GM23248 (cell line): Measurements from ENCODE around the gene LIN28B. TPM values are rescaled to one million over a fixed set of nuclear protein-coding genes. Genes with fewer than 3 reads are reported as not detected.
"Not testable (repeated sequence)": the region's sequence is repeated elsewhere in the genome, so short reads cannot be mapped to it uniquely, and the experiment has no call there.

Experiments
- DNase-seq: peaks from one replicate; pipeline ENCODE4 v3.0.0-alpha.2; 2015
- H2AFZ ChIP-seq: fragments of 200-600 bp; sonication (generic); 2 replicates; pipeline ENCODE4 v1.6.1; 2016; ENCODE audit warnings: antibody characterized with exemption
- H3F3A ChIP-seq: fragments of 200-600 bp; sonication (generic); 2 replicates; pipeline ENCODE4 v1.6.1; 2016; ENCODE audit warnings: mild to moderate bottlenecking, antibody characterized with exemption, mixed run types; ENCODE audit not compliant: insufficient read depth
- H3K27ac ChIP-seq: fragments of 200-600 bp; sonication (generic); 2 replicates; pipeline ENCODE4 v1.5.1; 2016; ENCODE audit warnings: mild to moderate bottlenecking
- H3K27me3 ChIP-seq: fragments of 200-600 bp; sonication (generic); replicated peaks from 2 replicates; pipeline ENCODE4 v1.6.1; 2016; ENCODE audit warnings: mild to moderate bottlenecking; ENCODE audit not compliant: insufficient read depth
- H3K36me3 ChIP-seq: fragments of 200-600 bp; sonication (generic); 2 replicates; pipeline ENCODE4 v1.6.1; 2016; ENCODE audit warnings: low read depth, mild to moderate bottlenecking
- H3K4me1 ChIP-seq: fragments of 200-600 bp; sonication (generic); 2 replicates; pipeline ENCODE4 v1.6.1; 2016; ENCODE audit warnings: mild to moderate bottlenecking; ENCODE audit not compliant: insufficient read depth
- H3K4me2 ChIP-seq: fragments of 200-600 bp; sonication (generic); one replicate; pipeline ENCODE4 v1.6.1; 2016; ENCODE audit warnings: mild to moderate bottlenecking; ENCODE audit not compliant: unreplicated experiment
- H3K4me3 ChIP-seq: fragments of 200-600 bp; sonication (generic); 2 replicates; pipeline ENCODE4 v1.5.1; 2016; ENCODE audit warnings: mild to moderate bottlenecking
- H3K79me2 ChIP-seq: fragments of 200-600 bp; sonication (generic); 2 replicates; pipeline ENCODE4 v1.6.1; 2016; ENCODE audit warnings: mild to moderate bottlenecking; ENCODE audit not compliant: insufficient read depth
- H3K9ac ChIP-seq: fragments of 200-600 bp; sonication (generic); 2 replicates; pipeline ENCODE4 v1.6.1; 2016; ENCODE audit warnings: mild to moderate bottlenecking
- H3K9me2 ChIP-seq: fragments of 200-600 bp; sonication (generic); 2 replicates; pipeline ENCODE4 v1.6.1; 2016; ENCODE audit warnings: mixed run types, mild to moderate bottlenecking, moderate library complexity; ENCODE audit not compliant: insufficient read depth
- H3K9me3 ChIP-seq: fragments of 200-600 bp; sonication (generic); one replicate; pipeline ENCODE4 v1.6.1; 2017; ENCODE audit warnings: low read depth
- H4K20me1 ChIP-seq: fragments of 200-600 bp; sonication (generic); 2 replicates; pipeline ENCODE4 v1.6.0; 2016; ENCODE audit not compliant: insufficient read depth
- EZH2 ChIP-seq: fragments of 200-600 bp; sonication (generic); IDR thresholded peaks from 2 replicates; pipeline ENCODE4 v1.6.1; 2018; ENCODE audit warnings: antibody characterized with exemption, mild to moderate bottlenecking; ENCODE audit not compliant: insufficient read depth, poor library complexity, severe bottlenecking
- EZH2phosphoT487 ChIP-seq: fragments of 200-600 bp; sonication (generic); IDR thresholded peaks from 2 replicates; pipeline ENCODE4 v1.6.1; 2018; ENCODE audit warnings: antibody characterized with exemption, moderate library complexity, mild to moderate bottlenecking, low read depth; ENCODE audit not compliant: insufficient read depth
- WGBS, 2 experiments: methylation state at CpG; one replicate each; pipeline ENCODE4 v1.1.6; 2015 to 2017; ENCODE audit warnings: low lambda C conversion rate in 2 of 2, low coverage in 1 of 2; ENCODE audit errors: missing lambda C conversion rate in 2 of 2; 5-methylcytosine and 5-hydroxymethylcytosine counted together
- in situ Hi-C: fragments of 300-500 bp; cut with MboI; formaldehyde crosslinking; loops from 2 replicates; pipeline ENCODE4 v1.15.0; 2020
- polyA plus RNA-seq: library from polyadenylated mRNA; unstranded; fragments of >200 nt; fragmentation: Nextera tagmentation; extraction: Ambion mirVana; gene quantifications from 2 replicates; pipeline ENCODE4 v1.2.1, GENCODE V29; 2016
- total RNA-seq: library from RNA; depleted of rRNA; stranded (reverse); fragments of >200 nt; shearing (Covaris generic); gene quantifications from 2 replicates; pipeline ENCODE4 v1.2.3, GENCODE V29; 2014

Gene LIN28B
- total and polyA plus RNA-seq, 2 experiments from 2014 or later = not detected

DNA sequence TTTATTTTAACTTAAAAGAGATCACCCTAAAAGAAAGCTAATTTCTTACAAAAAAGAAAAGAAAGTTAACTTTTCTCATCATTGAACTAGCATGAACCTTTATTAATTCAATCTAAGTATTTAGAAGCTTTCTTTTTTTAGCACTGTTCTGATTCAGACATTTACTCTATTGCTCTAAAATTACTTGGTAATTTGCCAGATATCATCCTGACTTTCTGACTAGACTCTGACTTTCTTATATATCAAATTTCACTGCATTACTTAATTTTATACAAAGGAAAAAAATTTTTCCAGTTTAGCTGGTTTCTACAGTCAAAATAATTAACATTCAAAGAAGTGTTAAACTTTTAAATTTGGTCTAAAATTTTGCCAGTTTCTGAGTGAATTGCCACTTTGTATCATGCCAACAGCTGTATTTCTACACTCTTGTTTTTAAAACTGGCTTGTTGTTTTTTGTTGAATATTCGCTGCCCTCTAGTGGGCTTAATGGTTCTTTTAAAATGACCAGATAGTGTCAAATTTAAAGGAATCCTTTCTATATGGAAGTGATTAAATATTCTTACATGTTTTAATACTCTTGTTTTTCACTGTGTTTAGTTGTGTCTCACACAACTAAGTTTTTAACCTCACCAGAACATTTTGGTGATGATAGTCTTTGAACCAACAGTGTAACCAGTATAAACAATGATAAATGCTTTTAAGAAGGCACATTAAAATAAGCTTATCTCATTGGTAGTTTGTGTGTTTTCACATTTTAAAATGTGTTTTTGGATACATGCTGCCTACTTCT, 120.9 kb downstream of the LIN28B start:
- DNase-seq = peak; percentile 78
- H3K4me2 ChIP-seq = no peak overlapping the region

DNA sequence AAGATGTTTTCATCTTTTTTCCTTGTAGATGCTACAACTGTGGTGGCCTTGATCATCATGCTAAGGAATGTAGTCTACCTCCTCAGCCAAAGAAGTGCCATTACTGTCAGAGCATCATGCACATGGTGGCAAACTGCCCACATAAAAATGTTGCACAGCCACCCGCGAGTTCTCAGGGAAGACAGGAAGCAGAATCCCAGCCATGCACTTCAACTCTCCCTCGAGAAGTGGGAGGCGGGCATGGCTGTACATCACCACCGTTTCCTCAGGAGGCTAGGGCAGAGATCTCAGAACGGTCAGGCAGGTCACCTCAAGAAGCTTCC, 121.4 kb downstream of the LIN28B start:
- no peak overlapping the region for H3K9ac ChIP-seq
- no peaks in the 10 kb centered on the region for H4K20me1 ChIP-seq
- H3K79me2 ChIP-seq = no peaks in the 10 kb centered on the region
- in situ Hi-C loops = no loop called here
- no peaks in the 10 kb centered on the region for H3K9me2 ChIP-seq
- no peak overlapping the region for H3K4me3 ChIP-seq
- H2AFZ ChIP-seq = peak overlapping the region; percentile 51; the same call in 1 of the 2 replicates
- 47 to 51% methylated on average over 6 of the region's 6 CpGs for WGBS, 2 experiments
- H3K27me3 ChIP-seq = no peaks in the 10 kb centered on the region
- TF ChIP-seq EZH2 = no peak
- TF ChIP-seq EZH2phosphoT487 = no peak
- peak; percentile 2 for DNase-seq
- no peak overlapping the region for H3K27ac ChIP-seq
- peaks cover 9% of the 10 kb centered on the region for H3K4me1 ChIP-seq
- H3K36me3 ChIP-seq = no peaks in the 10 kb centered on the region
- H3K4me2 ChIP-seq = no peak overlapping the region
- H3K9me3 ChIP-seq = no peaks in the 10 kb centered on the region
- no peaks in the 10 kb centered on the region for H3F3A ChIP-seq

More for the DNA sequence above, 120.9 kb downstream of the LIN28B start:
- no peaks in the 10 kb centered on the region for H3K9me3 ChIP-seq
- in situ Hi-C loops = no loop called here
- H3K9me2 ChIP-seq = no peaks in the 10 kb centered on the region
- H3F3A ChIP-seq = no peaks in the 10 kb centered on the region
- no peak overlapping the region for H3K27ac ChIP-seq
- H4K20me1 ChIP-seq = no peaks in the 10 kb centered on the region
- H3K27me3 ChIP-seq = no peaks in the 10 kb centered on the region
- H3K36me3 ChIP-seq = no peaks in the 10 kb centered on the region
- peak overlapping the region; percentile 4; the same call in 1 of the 2 replicates for H3K4me3 ChIP-seq
- no peak overlapping the region for H3K9ac ChIP-seq
- 0% methylated on average over 1 of the region's 1 CpG for WGBS, 2 experiments
- H2AFZ ChIP-seq = peak overlapping the region; percentile 51
- H3K79me2 ChIP-seq = no peaks in the 10 kb centered on the region
- H3K4me1 ChIP-seq = peaks cover 11% of the 10 kb centered on the region
- no peak for TF ChIP-seq EZH2
- TF ChIP-seq EZH2phosphoT487 = no peak

- Histone ChIP-seq H3K9ac (no peak overlapping the region), H2AFZ (no peak overlapping the region), H3F3A (no peaks in the 10 kb centered on the region), H3K4me1 (peaks cover 9% of the 10 kb centered on the region), H3K4me3 (no peak overlapping the region), H3K36me3 (no peaks in the 10 kb centered on the region), H3K27me3 (no peaks in the 10 kb centered on the region), H3K4me2 (no peak overlapping the region), H4K20me1 (no peaks in the 10 kb centered on the region), H3K9me3 (no peaks in the 10 kb centered on the region), H3K27ac (no peak overlapping the region), H3K9me2 (no peaks in the 10 kb centered on the region), H3K79me2 (no peaks in the 10 kb centered on the region)
- WGBS, 2 experiments = 67 to 71% methylated on average over 6 of the region's 6 CpGs
- no peak for TF ChIP-seq EZH2
- no peak for TF ChIP-seq EZH2phosphoT487
- no peak for DNase-seq
- in situ Hi-C loops = no loop called here
These were observed 123.4 kb downstream of the LIN28B start for GRCh38 chr6:105080279-105080678.

DNA sequence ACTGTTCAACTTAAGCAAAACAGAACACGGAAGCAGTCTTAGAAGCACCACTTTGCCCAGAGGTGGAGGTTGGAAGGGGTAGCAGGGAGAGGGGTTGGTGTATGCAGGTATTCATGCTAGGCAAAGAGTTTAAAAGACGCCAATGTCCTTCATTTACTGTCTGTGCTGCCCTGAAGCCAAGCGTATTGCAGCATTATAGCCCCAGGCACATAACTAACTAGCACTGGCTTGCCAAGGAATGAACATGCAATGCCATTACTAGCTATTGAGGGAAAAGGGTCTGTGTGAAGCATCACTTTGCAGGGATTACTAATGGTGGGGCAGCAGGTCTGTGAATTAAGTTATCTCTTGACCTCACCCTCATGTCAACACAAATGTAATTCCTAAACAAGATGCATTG, 124.8 kb downstream of the LIN28B start:
- H3K9ac ChIP-seq, H3K27me3 ChIP-seq, in situ Hi-C loops, H3K4me1 ChIP-seq, H3K4me2 ChIP-seq, H3K36me3 ChIP-seq, H3K9me2 ChIP-seq, H4K20me1 ChIP-seq, H3K27ac ChIP-seq, H2AFZ ChIP-seq, H3F3A ChIP-seq, H3K4me3 ChIP-seq, H3K79me2 ChIP-seq, H3K9me3 ChIP-seq, DNase-seq: not testable (repeated sequence)
- 32 to 37% methylated on average over 3 of the region's 3 CpGs for WGBS, 2 experiments
